Measurements from ENCODE around the gene FAM110D.
A peak's percentile ranks its signal among the peaks of the same experiment; 100 is the strongest.

FAM110D gene

GRCh38 chr1:26190373-26190987 is 31.6 kb downstream of the FAM110D start, which contains the start of gene CATSPER4:
CATSPER4 (plus strand) TSS chr1:26190602; CDS start chr1:26190628, 26 bp downstream.
- DNase-seq: no peak

GRCh38 chr1:26191739-26192138 is 32.9 kb downstream of the FAM110D start:
- no peak for DNase-seq

GRCh38 chr1:26195805-26196204 is 36.9 kb downstream of the FAM110D start:
- DNase-seq: no peak

- no peak for DNase-seq
Measured at GRCh38 chr1:26197301-26197700, 38.4 kb downstream of the FAM110D start.

- DNase-seq: no peak
Measured at GRCh38 chr1:26197813-26198212, 38.9 kb downstream of the FAM110D start.

- DNase-seq: no peak
Measured at GRCh38 chr1:26200413-26200812, 41.5 kb downstream of the FAM110D start.

- DNase-seq: no peak
Measured at GRCh38 chr1:26203642-26204318, 44.9 kb downstream of the FAM110D start.

GRCh38 chr1:26210147-26210870 is 51.4 kb downstream of the FAM110D start:
- DNase-seq: peak; percentile 80

- DNase-seq: no peak
Measured at GRCh38 chr1:26212726-26213125, 53.8 kb downstream of the FAM110D start.

GRCh38 chr1:26213335-26213905 is 54.5 kb downstream of the FAM110D start:
- no peak for DNase-seq

Data from NCI-H2171 treated with DMSO at 0.1 percent for 48 hours (cell line).